B cell (primary cell): ENCODE results near the gene HOXC13. TPM values are rescaled to one million over a fixed set of nuclear protein-coding genes. Genes with fewer than 3 reads are reported as not detected.

Experiments used
- ATAC-seq: fragments of 200-7000 bp; cut with Tn5 transposase; one replicate; pipeline ENCODE4 v1.10.0; 2021; ENCODE audit warnings: low read depth, mild to moderate bottlenecking, moderate number of reproducible peaks, moderate library complexity
- CTCF ChIA-PET: fragments of 350-600 bp; sonication (Branson Sonifier 250); formaldehyde crosslinking; loops from one replicate; lab custom pipeline; 2021; ENCODE audit warnings: antibody characterized with exemption, inconsistent platforms; lab: Charles Lee
- POLR2A ChIA-PET: fragments of 350-600 bp; sonication (Branson Sonifier 250); formaldehyde crosslinking; loops from one replicate; lab custom pipeline; 2021; ENCODE audit warnings: antibody characterized with exemption; lab: Charles Lee
- DNase-seq: peaks from one replicate; pipeline ENCODE4 v3.0.0; 2013
- H2AFZ ChIP-seq: 2 replicates; pipeline ENCODE4 v1.6.1; 2012; ENCODE audit warnings: mild to moderate bottlenecking, low read depth, low read length; ENCODE audit not compliant: insufficient read depth, poor library complexity, severe bottlenecking
- H3K27ac ChIP-seq, 2 donors: 1 replicate in 1 of 2; 2 replicates in 1 of 2; pipeline ENCODE4 v1.5.1; 2012 to 2013; ENCODE audit warnings: low read length in 2 of 2, mild to moderate bottlenecking in 2 of 2, moderate library complexity in 1 of 2
- H3K27me3 ChIP-seq, 4 experiments: fragments of 200-600 bp in 1 of 4; sonication (generic) in 1 of 4; replicated peaks in 1 of 4; 1 replicate in 2 of 4; 2 replicates in 2 of 4; pipeline versions ENCODE4 v1.6.1 to v1.7.0; 2013 to 2016; ENCODE audit warnings: low read length in 3 of 4, mild to moderate bottlenecking in 2 of 4, mixed read lengths in 1 of 4, moderate library complexity in 1 of 4; ENCODE audit not compliant: insufficient read depth in 4 of 4, control insufficient read depth in 3 of 4; ENCODE audit errors: control extremely low read depth in 1 of 4
- H3K36me3 ChIP-seq, 2 experiments: replicated peaks in 1 of 2; 1 replicate in 1 of 2; 2 replicates in 1 of 2; pipeline versions ENCODE4 v1.6.1 to v1.7.1; 2013; ENCODE audit warnings: low read length in 1 of 2; ENCODE audit not compliant: insufficient read depth in 2 of 2, control insufficient read depth in 1 of 2; ENCODE audit errors: control extremely low read depth in 1 of 2, extremely low read depth in 1 of 2
- H3K4me1 ChIP-seq, 2 donors: fragments of 200-600 bp in 1 of 2; sonication (generic) in 1 of 2; 1 replicate in 1 of 2; 2 replicates in 1 of 2; pipeline versions ENCODE4 v1.5.1 to v1.6.1; 2013 to 2017; ENCODE audit warnings: low read length in 2 of 2; ENCODE audit not compliant: control insufficient read depth in 2 of 2, insufficient read depth in 2 of 2
- H3K4me2 ChIP-seq: replicated peaks from 2 replicates; pipeline ENCODE3; 2012; ENCODE audit warnings: mild to moderate bottlenecking, low read depth, low read length; ENCODE audit not compliant: poor library complexity, severe bottlenecking
- H3K4me3 ChIP-seq, 5 experiments: fragments of 200-600 bp in 1 of 5; sonication (generic) in 1 of 5; 1 replicate in 3 of 5; 2 replicates in 2 of 5; pipeline versions ENCODE4 v1.5.1 to v1.7.0; 2011 to 2016; ENCODE audit warnings: low read length in 4 of 5, mild to moderate bottlenecking in 4 of 5, low read depth in 2 of 5, control low read depth in 1 of 5, moderate library complexity in 1 of 5; ENCODE audit not compliant: insufficient read depth in 1 of 5; ENCODE audit errors: control extremely low read depth in 1 of 5, extremely low read depth in 1 of 5
- H3K79me2 ChIP-seq: fragments of 200-600 bp; sonication (generic); one replicate; pipeline ENCODE4 v1.6.0; 2016; ENCODE audit warnings: low read length; ENCODE audit not compliant: control insufficient read depth, insufficient read depth
- H3K9ac ChIP-seq: fragments of 200-600 bp; sonication (generic); 2 replicates; pipeline ENCODE4 v1.6.1; 2017; ENCODE audit warnings: mild to moderate bottlenecking, low read length, moderate library complexity
- H3K9me3 ChIP-seq, 3 donors: one replicate each; pipeline versions ENCODE4 v1.6.1 to v1.7.1; 2013; ENCODE audit warnings: low read length in 2 of 3; ENCODE audit not compliant: control insufficient read depth in 2 of 3, insufficient read depth in 1 of 3; ENCODE audit errors: control extremely low read depth in 1 of 3
- H4K20me1 ChIP-seq: 2 replicates; pipeline ENCODE4 v1.6.0; 2012; ENCODE audit warnings: mild to moderate bottlenecking, low read length; ENCODE audit not compliant: insufficient read depth, control insufficient read depth, poor library complexity, severe bottlenecking
- H3K27ac Mint-ChIP-seq: one replicate; pipeline ENCODE4 v1.8.0; 2021; ENCODE audit warnings: mixed read lengths
- H3K27me3 Mint-ChIP-seq: one replicate; pipeline ENCODE4 v1.8.0; 2021; ENCODE audit warnings: mixed read lengths
- H3K4me1 Mint-ChIP-seq: one replicate; pipeline ENCODE4 v1.8.0; 2021; ENCODE audit warnings: mixed read lengths
- H3K4me3 Mint-ChIP-seq: one replicate; pipeline ENCODE4 v1.8.0; 2021; ENCODE audit warnings: mixed read lengths
- H3K9me3 Mint-ChIP-seq: one replicate; pipeline ENCODE4 v1.8.0; 2022; ENCODE audit warnings: mixed read lengths; ENCODE audit not compliant: insufficient read depth
- CTCF ChIP-seq: fragments of 200-600 bp; IDR thresholded peaks from one replicate; pipeline ENCODE4 v1.8.0; 2022; ENCODE audit warnings: antibody characterized with exemption, mild to moderate bottlenecking
- EZH2 ChIP-seq: IDR thresholded peaks from 2 replicates; pipeline ENCODE4 v1.6.1; 2012; ENCODE audit warnings: borderline replicate concordance, low read depth, mild to moderate bottlenecking, moderate library complexity, low read length; ENCODE audit not compliant: insufficient read depth, poor library complexity, severe bottlenecking
- WGBS: methylation state at CpG from one replicate; pipeline ENCODE4 v1.1.5; 2013; ENCODE audit warnings: missing lambda C conversion rate; ENCODE audit not compliant: insufficient coverage; 5-methylcytosine and 5-hydroxymethylcytosine counted together
- intact Hi-C: fragments of 100-400 bp; cut with micrococcal nuclease; formaldehyde crosslinking; loops from one replicate; pipeline ENCODE4 v1.10.0; 2022
- polyA plus RNA-seq: library from polyadenylated mRNA; depleted of rRNA; stranded (reverse); fragments of >200 nt; gene quantifications from 2 replicates; pipeline ENCODE4 v1.2.3, GENCODE V29; 2012
- total RNA-seq, 2 donors: library from RNA; stranded (reverse); fragments of 120-200 nt in 1 of 2; gene quantifications; 1 replicate in 1 of 2; 2 replicates in 1 of 2; pipeline versions ENCODE4 v1.2.3 to v1.2.4, GENCODE V29; 2013 to 2022

Gene HOXC13
- total and polyA plus RNA-seq, 2 donors (not counting 1 experiment from before 2014, with no cell fraction given): not detected

GRCh38 chr12:53928054-53928835 is 10.4 kb upstream of the HOXC13 start:
- Mint-ChIP-seq H3K4me3 (no peak overlapping the region), H3K4me1 (no peaks in the 10 kb centered on the region), H3K27ac (no peak overlapping the region), H3K27me3 (peaks cover 78% of the 10 kb centered on the region), H3K9me3 (no peaks in the 10 kb centered on the region)
- ATAC-seq (no peak), DNase-seq (peak; percentile 40)
- ChIA-PET POLR2A (interaction anchor here (0.7 kb wide), 1 partner anchor 233 kb away, joined by 5 read pairs; no protein-coding TSS in a partner anchor), CTCF (interaction anchor here (0.5 kb wide), 1 partner anchor 104 kb away, joined by 4 read pairs; no protein-coding TSS in a partner anchor)
- Histone ChIP-seq H3K9me3 (peaks cover 0 to 20% (median 0%) of the 10 kb centered on the region in 3 donors), H4K20me1 (no peaks in the 10 kb centered on the region), H2AFZ (no peak overlapping the region), H3K4me2 (peak overlapping the region; percentile 26), H3K27ac (no peak overlapping the region), H3K4me3 (no peak overlapping the region), H3K9ac (no peak overlapping the region), H3K36me3 (no peaks in the 10 kb centered on the region), H3K27me3 (peaks cover 0 to 92% (median 80%) of the 10 kb centered on the region in 4 experiments), H3K4me1 (peaks cover 4 to 15% of the 10 kb centered on the region in 2 donors), H3K79me2 (no peaks in the 10 kb centered on the region)
- WGBS: 11% methylated on average over 15 of the region's 31 CpGs
- no peak for TF ChIP-seq CTCF
- peak; percentile 8 for TF ChIP-seq EZH2
- intact Hi-C loops: no loop called here

- Mint-ChIP-seq H3K9me3 (no peaks in the 10 kb centered on the region), H3K4me3 (no peak overlapping the region), H3K27me3 (peaks cover 84% of the 10 kb centered on the region), H3K4me1 (no peaks in the 10 kb centered on the region), H3K27ac (no peak overlapping the region)
- WGBS: 6% methylated on average over 3 of the region's 4 CpGs
- no peak overlapping the region for H3K9ac ChIP-seq
- POLR2A ChIA-PET: no interaction called here
- peaks cover 0 to 28% (median 0%) of the 10 kb centered on the region in 3 donors for H3K9me3 ChIP-seq
- intact Hi-C loops: no loop called here
- H3K27me3 ChIP-seq: peaks cover 0 to 92% (median 76%) of the 10 kb centered on the region in 4 experiments
- no peak overlapping the region for H2AFZ ChIP-seq
- no peaks in the 10 kb centered on the region for H4K20me1 ChIP-seq
- no peaks in the 10 kb centered on the region for H3K79me2 ChIP-seq
- no peak overlapping the region for H3K4me3 ChIP-seq
- H3K36me3 ChIP-seq: no peaks in the 10 kb centered on the region
- CTCF ChIA-PET: no interaction called here
- DNase-seq (no peak), ATAC-seq (no peak)
- peaks cover 4 to 20% of the 10 kb centered on the region in 2 donors for H3K4me1 ChIP-seq
- no peak overlapping the region for H3K4me2 ChIP-seq
- H3K27ac ChIP-seq: no peak overlapping the region
- TF ChIP-seq CTCF (no peak), EZH2 (no peak)
Observed at GRCh38 chr12:53929527-53929926, 9.1 kb upstream of the HOXC13 start.
